ENCODE data around the gene PXDN.

- TF ChIP-seq, protein P1, sequence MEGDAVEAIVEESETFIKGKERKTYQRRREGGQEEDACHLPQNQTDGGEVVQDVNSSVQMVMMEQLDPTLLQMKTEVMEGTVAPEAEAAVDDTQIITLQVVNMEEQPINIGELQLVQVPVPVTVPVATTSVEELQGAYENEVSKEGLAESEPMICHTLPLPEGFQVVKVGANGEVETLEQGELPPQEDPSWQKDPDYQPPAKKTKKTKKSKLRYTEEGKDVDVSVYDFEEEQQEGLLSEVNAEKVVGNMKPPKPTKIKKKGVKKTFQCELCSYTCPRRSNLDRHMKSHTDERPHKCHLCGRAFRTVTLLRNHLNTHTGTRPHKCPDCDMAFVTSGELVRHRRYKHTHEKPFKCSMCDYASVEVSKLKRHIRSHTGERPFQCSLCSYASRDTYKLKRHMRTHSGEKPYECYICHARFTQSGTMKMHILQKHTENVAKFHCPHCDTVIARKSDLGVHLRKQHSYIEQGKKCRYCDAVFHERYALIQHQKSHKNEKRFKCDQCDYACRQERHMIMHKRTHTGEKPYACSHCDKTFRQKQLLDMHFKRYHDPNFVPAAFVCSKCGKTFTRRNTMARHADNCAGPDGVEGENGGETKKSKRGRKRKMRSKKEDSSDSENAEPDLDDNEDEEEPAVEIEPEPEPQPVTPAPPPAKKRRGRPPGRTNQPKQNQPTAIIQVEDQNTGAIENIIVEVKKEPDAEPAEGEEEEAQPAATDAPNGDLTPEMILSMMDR (IDR thresholded peaks at IDR 0.05), result no peak
- TF ChIP-seq POLR2A (IDR thresholded peaks at IDR 0.05), result no peak
Measured at GRCh38 chr2:1748176-1748740, 3.9 kb upstream of the PXDN start.

All from esophagus squamous epithelium (tissue), 4 donors.